IMR-90 (cell line): ENCODE measurements around the gene MFAP4. TPM values are rescaled to one million over a fixed set of nuclear protein-coding genes. Genes with fewer than 3 reads are reported as not detected.

Experiments used
- CTCF ChIP-seq: conservative IDR thresholded peaks from 2 replicates; pipeline ENCODE4 v1.5.1; 2012; ENCODE audit warnings: mild to moderate bottlenecking, low read depth, low read length, improper control_type of control experiment
- SMC3 ChIP-seq: fragments of 150-350 bp; IDR thresholded peaks from 2 replicates; pipeline ENCODE4 v1.6.1; 2016; ENCODE audit warnings: low read depth, mild to moderate bottlenecking, antibody characterized with exemption, low read length, moderate library complexity
- polyA plus RNA-seq, 3 experiments: library from polyadenylated mRNA; depleted of rRNA; stranded (reverse); fragments of >200 nt; gene quantifications; 2 replicates each; pipeline ENCODE4 v1.2.3, GENCODE V29; 2012; ENCODE audit warnings: low replicate concordance in 1 of 3
- total RNA-seq: library from RNA; depleted of rRNA; stranded (reverse); fragments of >200 nt; gene quantifications from 2 replicates; pipeline ENCODE4 v1.2.3, GENCODE V29; 2012

The MFAP4 gene
- total and polyA plus RNA-seq, 2 of the 4 experiments (the other 2 are of a cell fraction) = 7.0 to 71.6 TPM

GRCh38 chr17:19386051-19386929, 700 bp downstream of the MFAP4 start (continued):
- TF ChIP-seq CTCF (no peak), SMC3 (no peak)
